ENCODE measurements around the gene PATJ. TPM values are rescaled to one million over a fixed set of nuclear protein-coding genes. Genes with fewer than 3 reads are reported as not detected.

Gene PATJ
- total RNA-seq, 1 donor from 2014 or later = 126 TPM

GRCh38 chr1:61770131-61770530 lies 27.9 kb downstream of the PATJ start:
- Mint-ChIP-seq H3K27me3 (no peaks in the 10 kb centered on the region), H3K27ac (no peak overlapping the region), H3K9me3 (ENCODE audit: low read depth) (no peaks in the 10 kb centered on the region), H3K36me3 (ENCODE audit: insufficient read depth) (peaks cover 34% of the 10 kb centered on the region), H3K4me3 (ENCODE audit: low read depth) (no peak overlapping the region), H3K4me1 (ENCODE audit: low read depth) (no peaks in the 10 kb centered on the region)
- TF ChIP-seq, protein P1, sequence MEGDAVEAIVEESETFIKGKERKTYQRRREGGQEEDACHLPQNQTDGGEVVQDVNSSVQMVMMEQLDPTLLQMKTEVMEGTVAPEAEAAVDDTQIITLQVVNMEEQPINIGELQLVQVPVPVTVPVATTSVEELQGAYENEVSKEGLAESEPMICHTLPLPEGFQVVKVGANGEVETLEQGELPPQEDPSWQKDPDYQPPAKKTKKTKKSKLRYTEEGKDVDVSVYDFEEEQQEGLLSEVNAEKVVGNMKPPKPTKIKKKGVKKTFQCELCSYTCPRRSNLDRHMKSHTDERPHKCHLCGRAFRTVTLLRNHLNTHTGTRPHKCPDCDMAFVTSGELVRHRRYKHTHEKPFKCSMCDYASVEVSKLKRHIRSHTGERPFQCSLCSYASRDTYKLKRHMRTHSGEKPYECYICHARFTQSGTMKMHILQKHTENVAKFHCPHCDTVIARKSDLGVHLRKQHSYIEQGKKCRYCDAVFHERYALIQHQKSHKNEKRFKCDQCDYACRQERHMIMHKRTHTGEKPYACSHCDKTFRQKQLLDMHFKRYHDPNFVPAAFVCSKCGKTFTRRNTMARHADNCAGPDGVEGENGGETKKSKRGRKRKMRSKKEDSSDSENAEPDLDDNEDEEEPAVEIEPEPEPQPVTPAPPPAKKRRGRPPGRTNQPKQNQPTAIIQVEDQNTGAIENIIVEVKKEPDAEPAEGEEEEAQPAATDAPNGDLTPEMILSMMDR (IDR thresholded peaks at IDR 0.05; ENCODE audit: unreplicated experiment) = no peak
- no peak for DNase-seq (ENCODE audit: low spot score, unreplicated experiment)

GRCh38 chr1:61776091-61776490 lies 33.8 kb downstream of the PATJ start:
- Mint-ChIP-seq H3K27me3 (no peaks in the 10 kb centered on the region), H3K4me1 (ENCODE audit: low read depth) (peaks cover 4% of the 10 kb centered on the region), H3K36me3 (ENCODE audit: insufficient read depth) (peaks cover 30% of the 10 kb centered on the region), H3K9me3 (ENCODE audit: low read depth) (no peaks in the 10 kb centered on the region), H3K4me3 (ENCODE audit: low read depth) (no peak overlapping the region), H3K27ac (no peak overlapping the region)
- TF ChIP-seq, protein P1 (IDR thresholded peaks at IDR 0.05; ENCODE audit: unreplicated experiment) = no peak
- no peak for DNase-seq (ENCODE audit: low spot score, unreplicated experiment)

- Mint-ChIP-seq H3K4me1 (ENCODE audit: low read depth) (peaks cover 11% of the 10 kb centered on the region), H3K27me3 (no peaks in the 10 kb centered on the region), H3K4me3 (ENCODE audit: low read depth) (no peak overlapping the region), H3K36me3 (ENCODE audit: insufficient read depth) (peaks cover 28% of the 10 kb centered on the region), H3K9me3 (ENCODE audit: low read depth) (no peaks in the 10 kb centered on the region), H3K27ac (no peak overlapping the region)
- no peak for DNase-seq (ENCODE audit: low spot score, unreplicated experiment)
- TF ChIP-seq, protein P1 (IDR thresholded peaks at IDR 0.05; ENCODE audit: unreplicated experiment) = no peak
These were observed 37.0 kb downstream of the PATJ start for GRCh38 chr1:61779231-61779630.

DNA sequence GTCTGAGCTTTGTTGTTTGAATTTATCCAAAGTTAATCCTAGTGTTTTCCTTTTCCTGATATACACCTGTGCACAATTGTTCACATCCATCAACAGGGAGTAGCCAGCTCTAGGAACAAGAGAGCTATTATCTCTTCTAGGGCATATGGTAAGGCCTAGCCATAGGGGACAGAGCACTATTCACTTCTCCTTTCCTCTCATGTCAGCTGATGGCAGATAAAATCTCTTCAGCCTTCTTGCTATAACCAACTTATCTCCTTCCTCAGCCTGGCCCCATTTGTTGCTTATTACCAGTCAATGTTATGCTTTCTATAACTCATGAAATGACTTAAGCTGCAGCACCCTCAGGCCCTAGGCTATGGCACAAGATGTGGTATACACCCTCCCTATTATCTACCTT lies 38.9 kb downstream of the PATJ start:
- Mint-ChIP-seq H3K4me3 (ENCODE audit: low read depth) (no peak overlapping the region), H3K27me3 (no peaks in the 10 kb centered on the region), H3K27ac (peak overlapping the region; percentile 33), H3K9me3 (ENCODE audit: low read depth) (no peaks in the 10 kb centered on the region), H3K4me1 (ENCODE audit: low read depth) (peaks cover 11% of the 10 kb centered on the region), H3K36me3 (ENCODE audit: insufficient read depth) (peaks cover 24% of the 10 kb centered on the region)
- no peak for DNase-seq (ENCODE audit: low spot score, unreplicated experiment)
- TF ChIP-seq, protein P1 (IDR thresholded peaks at IDR 0.05; ENCODE audit: unreplicated experiment) = no peak

- Mint-ChIP-seq H3K36me3 (ENCODE audit: insufficient read depth) (peaks cover 29% of the 10 kb centered on the region), H3K27me3 (no peaks in the 10 kb centered on the region), H3K9me3 (ENCODE audit: low read depth) (no peaks in the 10 kb centered on the region), H3K27ac (peak overlapping the region; percentile 45), H3K4me3 (ENCODE audit: low read depth) (no peak overlapping the region), H3K4me1 (ENCODE audit: low read depth) (peaks cover 11% of the 10 kb centered on the region)
- DNase-seq (ENCODE audit: low spot score, unreplicated experiment) = no peak
- TF ChIP-seq, protein P1 (IDR thresholded peaks at IDR 0.05; ENCODE audit: unreplicated experiment) = no peak
These were observed 40.5 kb downstream of the PATJ start for GRCh38 chr1:61782771-61783170.
